Measurements from ENCODE around the gene SMTN. TPM values are rescaled to one million over a fixed set of nuclear protein-coding genes. Genes with fewer than 3 reads are reported as not detected.
A peak's percentile ranks its signal among the peaks of the same experiment; 100 is the strongest.

Gene SMTN
- total and polyA plus RNA-seq, 7 donors = 23.8 to 1,789 (median 987) TPM

- Histone ChIP-seq H3K27ac (peak overlapping the region; percentile 96 to 100 (median 99)), H3K4me3 (peak overlapping the region; percentile 67 to 82 (median 80)), H3K36me3 (no peaks in the 10 kb centered on the region), H3K9me3 (no peaks in the 10 kb centered on the region), H3K4me1 (peaks cover 0 to 59% (median 55%) of the 10 kb centered on the region in 4 donors), H3K27me3 (no peaks in the 10 kb centered on the region)
- WGBS, 2 donors = 8 to 52% methylated on average over 6 of the region's 6 CpGs
- intact Hi-C loops (cut with DNase I) = loop anchor here (1.0 kb wide), 2 partner anchors 45 to 113 kb away; partner anchors contain the start of gene TUG1
- no peak for DNase-seq
- TF ChIP-seq EP300 (IDR thresholded peaks at IDR 0.05) = no peak
- TF ChIP-seq POLR2AphosphoS5 (IDR thresholded peaks at IDR 0.05) = peak in 1 of 4 donors; percentile 58
- TF ChIP-seq, protein P1, sequence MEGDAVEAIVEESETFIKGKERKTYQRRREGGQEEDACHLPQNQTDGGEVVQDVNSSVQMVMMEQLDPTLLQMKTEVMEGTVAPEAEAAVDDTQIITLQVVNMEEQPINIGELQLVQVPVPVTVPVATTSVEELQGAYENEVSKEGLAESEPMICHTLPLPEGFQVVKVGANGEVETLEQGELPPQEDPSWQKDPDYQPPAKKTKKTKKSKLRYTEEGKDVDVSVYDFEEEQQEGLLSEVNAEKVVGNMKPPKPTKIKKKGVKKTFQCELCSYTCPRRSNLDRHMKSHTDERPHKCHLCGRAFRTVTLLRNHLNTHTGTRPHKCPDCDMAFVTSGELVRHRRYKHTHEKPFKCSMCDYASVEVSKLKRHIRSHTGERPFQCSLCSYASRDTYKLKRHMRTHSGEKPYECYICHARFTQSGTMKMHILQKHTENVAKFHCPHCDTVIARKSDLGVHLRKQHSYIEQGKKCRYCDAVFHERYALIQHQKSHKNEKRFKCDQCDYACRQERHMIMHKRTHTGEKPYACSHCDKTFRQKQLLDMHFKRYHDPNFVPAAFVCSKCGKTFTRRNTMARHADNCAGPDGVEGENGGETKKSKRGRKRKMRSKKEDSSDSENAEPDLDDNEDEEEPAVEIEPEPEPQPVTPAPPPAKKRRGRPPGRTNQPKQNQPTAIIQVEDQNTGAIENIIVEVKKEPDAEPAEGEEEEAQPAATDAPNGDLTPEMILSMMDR (IDR thresholded peaks at IDR 0.05) = no peak
Measured at GRCh38 chr22:31081963-31082605, 966 bp downstream of the SMTN start.

DNA sequence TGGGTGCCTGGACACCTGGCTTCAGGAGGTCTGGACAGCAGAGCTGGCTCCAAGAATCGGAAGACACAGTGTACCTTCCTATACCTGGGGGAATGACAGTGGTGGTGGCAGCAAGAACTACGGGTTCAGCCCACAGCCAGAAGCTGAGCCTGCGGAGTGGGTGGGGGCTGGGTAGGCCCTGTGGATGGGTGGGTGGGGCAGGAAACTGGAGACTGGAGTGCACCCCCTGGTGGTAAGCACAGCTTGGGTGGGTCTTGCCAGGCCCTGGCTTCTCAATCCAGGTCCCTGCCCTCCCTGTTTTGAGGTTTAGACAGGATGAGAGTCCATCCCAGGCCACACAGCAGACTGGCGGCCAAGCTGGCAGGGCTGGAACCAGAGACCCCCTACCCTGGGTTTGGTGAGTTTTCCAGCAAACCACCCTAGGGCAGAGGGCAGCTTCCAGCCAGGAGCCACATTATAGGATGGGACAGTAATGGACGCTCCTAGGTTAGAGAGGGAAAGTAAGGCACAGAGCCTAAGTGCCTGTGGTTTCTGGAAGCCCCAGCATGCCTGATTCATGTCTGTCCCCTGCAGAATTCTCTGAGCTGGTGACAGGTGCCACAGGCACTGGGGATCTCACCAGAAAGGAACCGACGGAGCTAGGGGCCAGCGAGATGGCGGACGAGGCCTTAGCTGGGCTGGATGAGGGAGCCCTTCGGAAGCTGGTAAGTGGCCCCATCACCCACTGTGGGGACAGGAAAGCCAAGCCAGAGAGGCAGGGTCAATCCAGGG, 1.7 kb downstream of the SMTN start:
- peak; percentile 94 for DNase-seq
- TF ChIP-seq POLR2A (IDR thresholded peaks at IDR 0.05) (no peak), POLR2AphosphoS5 (IDR thresholded peaks at IDR 0.05) (peak; percentile 60 to 83 (median 67))
- TF ChIP-seq, protein P1 (IDR thresholded peaks at IDR 0.05) = peak; percentile 67 to 80 (median 69)
- Histone ChIP-seq H3K9me3 (no peaks in the 10 kb centered on the region), H3K4me1 (peaks cover 0 to 66% (median 63%) of the 10 kb centered on the region in 4 donors), H3K4me3 (peak overlapping the region; percentile 67 to 82 (median 80)), H3K27me3 (no peaks in the 10 kb centered on the region), H3K36me3 (peaks cover 1 to 5% (median 3%) of the 10 kb centered on the region in 4 donors), H3K27ac (peak overlapping the region; percentile 96 to 100 (median 99))
- intact Hi-C loops (cut with DNase I) = loop anchor here (1.0 kb wide), 3 partner anchors 27 to 135 kb away; no protein-coding TSS in a partner anchor
- WGBS, 2 donors = 38 to 62% methylated on average over 11 of the region's 11 CpGs

- 18 to 54% methylated on average over 3 of the region's 3 CpGs for WGBS, 2 donors
- intact Hi-C loops (cut with DNase I) = loop anchor here (1.0 kb wide), 2 partner anchors 28 to 136 kb away; no protein-coding TSS in a partner anchor
- DNase-seq = no peak
Measured at GRCh38 chr22:31083377-31083768, 2.3 kb downstream of the SMTN start.

DNA sequence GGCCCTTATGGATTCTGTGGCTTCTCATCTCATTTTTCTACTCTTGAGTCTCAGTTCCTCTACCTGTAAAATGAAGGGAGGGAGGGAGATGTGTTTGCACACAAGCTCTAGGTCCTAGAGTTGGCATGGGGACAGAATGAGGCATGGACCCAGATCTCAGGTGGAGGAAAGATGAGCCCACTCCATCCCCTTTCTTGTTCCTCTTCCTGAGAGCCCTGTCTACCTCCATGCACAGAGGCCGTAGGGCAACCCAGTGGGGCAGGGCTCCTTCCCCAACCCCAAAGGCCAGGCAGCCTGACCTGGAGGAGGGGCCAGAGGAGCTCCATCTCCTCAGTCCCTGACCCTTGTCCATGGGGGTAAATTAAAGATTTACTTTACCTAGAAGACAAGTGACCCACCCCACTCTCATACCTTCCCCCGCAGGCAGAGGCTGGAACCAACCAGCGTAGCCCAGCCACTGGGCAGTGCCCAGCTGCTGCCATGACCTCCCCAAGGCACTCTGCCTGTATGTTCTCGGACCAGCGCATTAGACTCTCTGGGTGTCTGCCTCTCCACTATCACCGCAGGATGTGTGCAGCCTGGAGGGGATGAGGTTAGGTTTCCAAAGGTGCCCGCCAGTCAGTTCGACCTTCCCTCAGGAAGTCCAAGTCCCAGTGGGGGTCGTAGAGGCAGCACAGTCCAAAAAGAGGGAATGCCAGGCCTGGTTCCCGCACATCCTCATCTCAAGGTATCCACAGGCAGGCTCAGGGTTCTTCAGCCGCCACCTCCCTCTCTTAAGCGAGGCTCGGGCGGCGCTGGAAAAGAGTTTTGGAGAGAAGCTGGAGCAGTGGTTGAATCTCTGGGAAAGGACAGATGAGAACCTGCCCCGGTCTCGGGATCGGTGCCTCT, 3.0 kb downstream of the SMTN start:
- TF ChIP-seq POLR2AphosphoS5 (IDR thresholded peaks at IDR 0.05) = peak in 1 of 4 donors; percentile 52
- no peak for TF ChIP-seq EP300 (IDR thresholded peaks at IDR 0.05)
- peaks cover 11 to 17% (median 14%) of the 10 kb centered on the region in 4 donors for H3K36me3 ChIP-seq
- 12 to 16% methylated on average over 18 of the region's 18 CpGs for WGBS, 2 donors
- no peak for DNase-seq
- H3K27me3 ChIP-seq = no peaks in the 10 kb centered on the region
- H3K4me3 ChIP-seq = peak overlapping the region; percentile 45 to 82 (median 80)
- intact Hi-C loops (cut with DNase I) = loop anchor here (1.0 kb wide), 2 partner anchors 29 to 137 kb away; no protein-coding TSS in a partner anchor
- no peaks in the 10 kb centered on the region for H3K9me3 ChIP-seq
- H3K4me1 ChIP-seq = peaks cover 0 to 78% (median 75%) of the 10 kb centered on the region in 4 donors
- H3K27ac ChIP-seq = peak overlapping the region; percentile 96 to 100 (median 99)

More at GRCh38 chr22:31083377-31083768, 2.3 kb downstream of the SMTN start:
- no peaks in the 10 kb centered on the region for H3K9me3 ChIP-seq
- no peaks in the 10 kb centered on the region for H3K27me3 ChIP-seq
- H3K4me1 ChIP-seq = peaks cover 0 to 71% (median 68%) of the 10 kb centered on the region in 4 donors
- peaks cover 7 to 11% (median 9%) of the 10 kb centered on the region in 4 donors for H3K36me3 ChIP-seq
- peak overlapping the region; percentile 96 to 100 (median 99) for H3K27ac ChIP-seq
- peak overlapping the region; percentile 67 to 82 (median 80) for H3K4me3 ChIP-seq
- TF ChIP-seq, protein P1 (IDR thresholded peaks at IDR 0.05) = no peak
- no peak for TF ChIP-seq POLR2A (IDR thresholded peaks at IDR 0.05)
- TF ChIP-seq POLR2AphosphoS5 (IDR thresholded peaks at IDR 0.05) = peak in 2 of 4 donors; percentile 6 to 15
